Common myeloid progenitor, CD34-positive (primary cell): Measurements from ENCODE around the gene BTBD8.
A peak's percentile ranks its signal among the peaks of the same experiment; 100 is the strongest.
"Not testable (repeated sequence)": the region's sequence is repeated elsewhere in the genome, so short reads cannot be mapped to it uniquely, and the experiment has no call there.

Experiments used
- CTCF ChIA-PET: fragments of 350-600 bp; sonication (Branson Sonifier 250); formaldehyde crosslinking; loops from one replicate; lab custom pipeline; 2021; ENCODE audit warnings: antibody characterized with exemption; lab: Charles Lee
- POLR2A ChIA-PET: fragments of 350-600 bp; sonication (Branson Sonifier 250); formaldehyde crosslinking; loops from one replicate; lab custom pipeline; 2021; ENCODE audit warnings: antibody characterized with exemption; lab: Charles Lee
- DNase-seq, 3 donors: peaks; one replicate each; pipeline versions ENCODE4 v3.0.0 to v3.0.0-alpha.2; 2013
- H3K27ac ChIP-seq, 2 experiments: 1 replicate in 1 of 2; 2 replicates in 1 of 2; pipeline ENCODE4 v1.7.0; 2013; ENCODE audit warnings: inconsistent platforms in 2 of 2, low read length in 2 of 2, mild to moderate bottlenecking in 2 of 2, low read depth in 1 of 2, moderate library complexity in 1 of 2; ENCODE audit not compliant: severe bottlenecking in 2 of 2, insufficient read depth in 1 of 2, poor library complexity in 1 of 2
- H3K27me3 ChIP-seq, 5 experiments: replicated peaks in 2 of 5; 1 replicate in 3 of 5; 2 replicates in 2 of 5; pipeline versions ENCODE4 v1.6.1 to v1.7.0; 2013; ENCODE audit warnings: low read length in 4 of 5, mild to moderate bottlenecking in 2 of 5, moderate library complexity in 2 of 5, inconsistent platforms in 1 of 5; ENCODE audit not compliant: insufficient read depth in 5 of 5, control insufficient read depth in 4 of 5
- H3K36me3 ChIP-seq, 4 experiments: 1 replicate in 2 of 4; 2 replicates in 2 of 4; pipeline versions ENCODE4 v1.6.1 to v1.7.0; 2013; ENCODE audit warnings: low read length in 3 of 4, control low read depth in 1 of 4, mild to moderate bottlenecking in 1 of 4; ENCODE audit not compliant: control insufficient read depth in 4 of 4, insufficient read depth in 4 of 4
- H3K4me1 ChIP-seq, 4 experiments: 1 replicate in 3 of 4; 2 replicates in 1 of 4; pipeline versions ENCODE4 v1.6.1 to v1.7.1; 2013; ENCODE audit warnings: low read length in 3 of 4, mild to moderate bottlenecking in 3 of 4, control low read depth in 1 of 4, inconsistent platforms in 1 of 4, moderate library complexity in 1 of 4; ENCODE audit not compliant: control insufficient read depth in 4 of 4, insufficient read depth in 4 of 4; ENCODE audit errors: control extremely low read depth in 1 of 4
- H3K4me3 ChIP-seq, 7 experiments: 1 replicate in 4 of 7; 2 replicates in 3 of 7; pipeline versions ENCODE4 v1.5.1 to v1.7.0; 2013; ENCODE audit warnings: mild to moderate bottlenecking in 7 of 7, low read length in 6 of 7, moderate library complexity in 6 of 7, inconsistent platforms in 2 of 7, low read depth in 2 of 7, control low read depth in 1 of 7; ENCODE audit not compliant: insufficient read depth in 4 of 7, control insufficient read depth in 1 of 7; ENCODE audit errors: extremely low read depth in 1 of 7
- H3K9me3 ChIP-seq, 5 experiments: 1 replicate in 4 of 5; 2 replicates in 1 of 5; pipeline versions ENCODE4 v1.6.1 to v1.7.1; 2013; ENCODE audit warnings: low read length in 4 of 5, mild to moderate bottlenecking in 2 of 5, inconsistent platforms in 1 of 5, low read depth in 1 of 5, moderate library complexity in 1 of 5; ENCODE audit not compliant: control insufficient read depth in 4 of 5, insufficient read depth in 2 of 5; ENCODE audit errors: control extremely low read depth in 1 of 5
- WGBS: methylation state at CpG from one replicate; pipeline ENCODE4 v1.1.5; 2013; ENCODE audit not compliant: insufficient coverage; 5-methylcytosine and 5-hydroxymethylcytosine counted together

The BTBD8 gene

DNA sequence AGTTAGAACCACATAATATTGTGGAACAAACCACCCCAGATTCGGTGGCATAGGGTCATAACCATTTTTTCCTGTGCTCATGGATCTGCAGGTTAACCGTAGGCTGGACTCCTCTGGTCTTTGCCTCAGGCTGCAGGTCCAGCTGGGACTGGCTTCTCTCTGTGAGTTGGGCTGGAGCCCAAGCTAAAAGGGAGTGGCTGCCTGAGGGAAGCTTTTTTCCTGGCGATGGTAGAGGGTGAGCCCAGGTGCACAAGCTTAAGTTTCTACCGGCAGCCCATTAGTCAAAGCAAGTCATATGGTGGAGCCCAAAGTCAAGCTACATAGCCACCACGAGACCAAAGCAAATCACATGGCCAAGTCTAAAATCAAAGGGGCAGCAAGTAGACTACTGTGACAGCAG, 36.5 kb upstream of the BTBD8 start:
- H3K4me3 ChIP-seq, result no peak overlapping the region
- CTCF ChIA-PET, result no interaction called here
- 92% methylated on average over 2 of the region's 5 CpGs for WGBS
- DNase-seq, result no peak
- no peaks in the 10 kb centered on the region for H3K9me3 ChIP-seq
- POLR2A ChIA-PET, result no interaction called here
- H3K27ac ChIP-seq, result no peak overlapping the region
- H3K4me1 ChIP-seq, result no peaks in the 10 kb centered on the region
- no peaks in the 10 kb centered on the region for H3K27me3 ChIP-seq
- H3K36me3 ChIP-seq, result no peaks in the 10 kb centered on the region

GRCh38 chr1:92045766-92046495, 34.2 kb upstream of the BTBD8 start:
- Histone ChIP-seq H3K9me3 (no peaks in the 10 kb centered on the region), H3K27me3 (no peaks in the 10 kb centered on the region), H3K36me3 (no peaks in the 10 kb centered on the region), H3K4me3 (no peak overlapping the region), H3K27ac (no peak overlapping the region), H3K4me1 (no peaks in the 10 kb centered on the region)
- ChIA-PET POLR2A (interaction anchor here (0.6 kb wide), 1 partner anchor 689 kb away, joined by 4 read pairs; no protein-coding TSS in a partner anchor), CTCF (no interaction called here)
- no CpG with 5 or more reads among the region's 2 CpGs for WGBS
- DNase-seq, result no peak

- DNase-seq, result no peak
- no peaks in the 10 kb centered on the region for H3K4me1 ChIP-seq
These were observed 28.2 kb upstream of the BTBD8 start for GRCh38 chr1:92051948-92052347.

DNA sequence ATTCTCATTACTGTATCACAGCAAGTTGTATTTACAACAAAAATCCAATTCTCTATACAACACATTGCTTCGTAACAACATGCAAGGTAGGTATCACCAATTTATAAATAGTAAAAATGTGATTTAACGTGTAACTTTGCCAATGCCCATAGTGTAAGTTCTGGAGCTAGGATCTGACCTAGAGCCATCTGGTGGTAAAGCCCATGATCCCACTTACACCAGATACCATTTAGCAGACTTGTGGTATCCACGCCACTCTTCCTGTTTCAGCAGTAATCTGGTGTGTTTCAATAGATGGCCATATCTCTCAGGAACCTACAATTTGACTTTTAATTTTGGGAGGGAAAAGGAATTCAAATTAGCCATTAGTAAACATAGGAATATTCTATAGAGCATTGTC, 15.1 kb upstream of the BTBD8 start:
- no peaks in the 10 kb centered on the region for H3K36me3 ChIP-seq
- ChIA-PET CTCF (no interaction called here), POLR2A (no interaction called here)
- WGBS, result no CpG with 5 or more reads among the region's 3 CpGs
- no peak overlapping the region for H3K4me3 ChIP-seq
- H3K4me1 ChIP-seq, result no peaks in the 10 kb centered on the region
- H3K27ac ChIP-seq, result no peak overlapping the region
- no peaks in the 10 kb centered on the region for H3K9me3 ChIP-seq
- DNase-seq, result peak in 2 of 3 donors; percentile 13 to 20
- H3K27me3 ChIP-seq, result no peaks in the 10 kb centered on the region

More at GRCh38 chr1:92051948-92052347, 28.2 kb upstream of the BTBD8 start:
- H3K27me3 ChIP-seq, result no peaks in the 10 kb centered on the region
- H3K27ac ChIP-seq, result no peak overlapping the region
- no peaks in the 10 kb centered on the region for H3K36me3 ChIP-seq
- H3K9me3 ChIP-seq, result no peaks in the 10 kb centered on the region
- no peak overlapping the region for H3K4me3 ChIP-seq
- POLR2A ChIA-PET, result no interaction called here
- CTCF ChIA-PET, result no interaction called here

DNA sequence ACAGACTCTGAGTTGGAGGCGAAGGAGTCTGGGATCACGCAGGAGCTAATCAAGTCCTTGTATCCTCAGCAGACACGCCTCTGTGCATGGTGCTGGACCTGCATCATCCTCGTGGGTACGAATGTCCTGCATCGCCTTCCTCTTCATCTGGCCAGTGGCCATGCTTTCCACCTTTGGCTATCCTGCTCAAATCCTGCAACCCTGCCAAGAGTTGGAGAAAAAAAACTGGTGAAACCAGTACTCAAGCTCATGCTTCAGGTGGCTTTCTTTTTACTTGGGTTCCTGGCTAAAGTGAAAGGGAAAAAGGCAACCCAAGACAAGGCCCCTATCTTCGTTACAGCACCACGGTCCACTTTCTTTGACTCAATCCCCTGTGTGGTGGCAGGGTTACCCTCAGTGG, 13.8 kb upstream of the BTBD8 start:
- WGBS, result 99% methylated on average over 6 of the region's 8 CpGs
- ChIA-PET POLR2A (no interaction called here), CTCF (no interaction called here)

GRCh38 chr1:92070892-92071291, 9.3 kb upstream of the BTBD8 start:
- WGBS, result 100% methylated on average over 2 of the region's 2 CpGs
- Histone ChIP-seq H3K4me3 (no peak overlapping the region), H3K4me1 (no peaks in the 10 kb centered on the region), H3K27me3 (no peaks in the 10 kb centered on the region), H3K36me3 (no peaks in the 10 kb centered on the region), H3K9me3 (no peaks in the 10 kb centered on the region), H3K27ac (no peak overlapping the region)
- POLR2A ChIA-PET, result no interaction called here
- CTCF ChIA-PET, result interaction anchor here (1.1 kb wide), 1 partner anchor 73 kb away, joined by 3 read pairs; no protein-coding TSS in a partner anchor
- no peak for DNase-seq

More for the DNA sequence above, 13.8 kb upstream of the BTBD8 start:
- Histone ChIP-seq H3K4me1 (no peaks in the 10 kb centered on the region), H3K9me3 (no peaks in the 10 kb centered on the region), H3K4me3 (no peak overlapping the region), H3K36me3 (no peaks in the 10 kb centered on the region), H3K27me3 (no peaks in the 10 kb centered on the region), H3K27ac (no peak overlapping the region)
- DNase-seq, result no peak

GRCh38 chr1:92074446-92074845, 5.7 kb upstream of the BTBD8 start:
- H3K4me1 ChIP-seq, H3K27ac ChIP-seq, POLR2A ChIA-PET, H3K4me3 ChIP-seq, H3K9me3 ChIP-seq, CTCF ChIA-PET, H3K27me3 ChIP-seq, DNase-seq, H3K36me3 ChIP-seq: not testable (repeated sequence)
